ENCODE results near the gene WWC2.

WWC2 gene

DNA sequence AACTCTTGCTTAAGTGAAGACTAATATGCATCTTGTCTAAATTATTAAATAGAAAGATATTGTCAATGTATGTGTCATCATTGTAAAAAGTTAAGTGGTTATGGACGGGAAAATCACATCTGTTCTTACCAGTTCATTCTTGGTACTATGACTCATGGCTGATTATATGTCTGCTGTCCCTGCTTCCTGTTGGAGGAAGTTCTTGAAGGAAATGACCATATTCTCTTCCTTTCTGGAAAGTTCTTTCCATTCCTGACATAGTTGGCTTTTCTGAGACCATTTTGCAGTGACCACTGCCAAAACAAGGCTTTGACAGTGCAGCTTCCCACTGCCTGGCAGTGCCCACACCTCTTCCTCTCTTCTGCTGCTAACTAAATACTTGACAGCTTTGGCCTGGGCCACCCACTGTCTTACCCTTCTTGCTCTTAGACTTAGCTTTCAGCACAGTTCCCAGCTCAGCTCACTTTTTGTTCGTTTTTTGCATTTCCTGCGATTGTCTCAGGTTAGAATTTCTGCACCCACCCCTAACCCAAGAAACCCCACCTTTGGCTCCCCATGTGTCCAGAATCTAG, 236.4 kb downstream of the WWC2 start:
- peak; percentile 50 for DNase-seq

DNA sequence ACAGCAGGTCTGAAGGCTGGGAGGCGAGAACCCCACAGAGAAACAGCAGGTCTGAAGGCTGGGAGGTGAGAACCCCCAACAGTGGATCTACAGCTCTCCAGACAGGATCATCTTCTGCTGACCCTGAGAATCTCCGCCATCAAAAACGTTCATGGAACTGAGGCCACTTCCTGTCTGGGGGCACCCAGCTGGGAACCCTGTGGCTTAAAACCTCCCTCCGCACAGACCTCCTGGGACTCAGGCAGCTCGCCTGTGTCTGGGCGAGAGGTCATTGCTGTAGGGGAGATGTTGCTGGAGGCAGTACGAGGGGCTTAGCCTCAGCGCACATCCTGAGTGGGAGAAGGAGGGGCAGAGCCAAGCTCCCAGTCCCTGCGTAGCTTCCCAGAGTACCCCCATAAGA, 238.3 kb downstream of the WWC2 start:
- DNase-seq = no peak

DNA sequence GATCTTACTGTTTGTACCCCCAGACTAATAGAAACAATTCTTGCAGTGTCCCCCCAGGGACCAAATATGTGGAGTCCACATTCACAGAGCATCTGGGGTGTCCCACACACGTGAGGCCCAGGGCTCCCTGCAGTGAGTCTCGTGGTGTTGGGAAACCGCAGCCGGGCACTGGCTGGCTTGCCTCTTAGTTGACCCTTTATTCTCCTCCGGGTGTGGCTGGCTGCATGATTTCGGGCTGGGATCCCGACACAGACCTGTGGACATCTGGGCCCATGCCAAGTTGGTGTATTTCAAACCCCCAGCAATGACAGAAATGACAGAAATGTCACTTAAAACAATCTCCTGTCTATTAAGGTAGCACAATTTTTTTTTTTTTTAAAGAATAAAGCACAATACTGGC, 238.8 kb downstream of the WWC2 start:
- no peak for DNase-seq

DNA sequence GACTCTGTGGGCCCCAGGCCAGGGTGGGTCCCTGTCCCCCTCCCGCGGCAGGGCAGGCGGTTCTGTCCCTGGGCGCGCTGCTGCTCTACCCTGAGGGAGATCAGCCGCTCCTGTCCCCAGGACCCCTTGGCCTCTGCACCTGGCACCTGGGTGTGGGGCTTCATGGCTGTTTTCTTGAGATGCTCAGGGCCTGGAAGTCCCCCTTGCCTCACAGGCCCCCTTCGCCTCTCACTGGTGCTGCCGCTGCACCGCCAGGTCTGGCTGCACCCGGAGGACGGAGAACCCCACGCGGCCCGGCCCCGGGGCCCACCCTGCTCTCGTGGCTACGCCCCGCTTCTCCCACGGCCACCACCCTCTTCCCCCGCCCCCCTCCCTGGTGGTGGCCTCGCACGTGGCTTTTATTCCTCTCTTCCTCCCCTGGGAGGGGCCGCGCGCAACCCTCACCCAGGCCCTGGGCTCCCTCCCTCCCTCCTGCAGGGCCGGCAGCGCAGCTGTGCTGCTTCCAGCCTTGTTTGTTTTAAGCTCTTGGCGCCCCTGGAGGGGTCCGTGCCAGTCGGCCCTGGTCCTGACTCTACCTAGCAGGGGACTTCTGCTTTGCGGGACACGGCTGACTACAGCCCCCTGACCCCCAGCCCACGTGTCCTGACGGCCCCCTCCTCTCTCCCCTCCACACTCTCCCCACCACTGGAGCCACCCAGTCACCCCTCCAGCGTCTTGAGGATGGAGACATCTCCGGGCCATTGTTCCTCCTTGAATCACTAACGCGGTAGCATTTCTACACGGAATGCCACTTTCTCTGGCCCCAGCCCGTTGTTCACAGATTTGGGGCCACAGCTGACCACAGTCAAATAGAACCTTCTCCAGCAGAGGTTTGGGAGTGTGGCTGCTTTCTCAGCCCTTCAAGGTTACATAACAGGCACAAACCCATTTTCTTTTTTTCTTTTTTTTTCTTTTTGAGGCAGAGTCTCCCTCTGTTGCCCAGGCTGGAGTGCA, 243.8 kb downstream of the WWC2 start:
- DNase-seq = no peak

DNA sequence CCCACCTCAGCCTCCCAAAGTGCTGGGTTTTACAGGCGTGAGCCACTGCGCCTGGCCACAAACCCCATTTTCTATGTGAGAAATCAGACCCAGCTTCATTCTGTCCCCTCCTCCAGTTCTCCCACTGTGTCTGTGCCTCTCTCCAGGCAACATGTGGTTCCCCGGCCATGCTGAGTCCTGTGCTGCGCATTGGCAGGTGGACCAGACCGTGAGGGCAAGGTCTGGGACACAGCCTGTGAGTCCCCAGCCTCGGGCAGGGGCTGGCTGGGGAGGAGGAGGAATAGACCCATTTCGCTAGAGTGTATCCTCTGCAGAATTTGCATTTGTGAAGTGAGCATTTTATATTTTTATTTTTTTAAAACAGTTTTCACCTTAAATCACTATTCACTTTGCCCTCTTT, 244.7 kb downstream of the WWC2 start:
- no peak for DNase-seq

DNA sequence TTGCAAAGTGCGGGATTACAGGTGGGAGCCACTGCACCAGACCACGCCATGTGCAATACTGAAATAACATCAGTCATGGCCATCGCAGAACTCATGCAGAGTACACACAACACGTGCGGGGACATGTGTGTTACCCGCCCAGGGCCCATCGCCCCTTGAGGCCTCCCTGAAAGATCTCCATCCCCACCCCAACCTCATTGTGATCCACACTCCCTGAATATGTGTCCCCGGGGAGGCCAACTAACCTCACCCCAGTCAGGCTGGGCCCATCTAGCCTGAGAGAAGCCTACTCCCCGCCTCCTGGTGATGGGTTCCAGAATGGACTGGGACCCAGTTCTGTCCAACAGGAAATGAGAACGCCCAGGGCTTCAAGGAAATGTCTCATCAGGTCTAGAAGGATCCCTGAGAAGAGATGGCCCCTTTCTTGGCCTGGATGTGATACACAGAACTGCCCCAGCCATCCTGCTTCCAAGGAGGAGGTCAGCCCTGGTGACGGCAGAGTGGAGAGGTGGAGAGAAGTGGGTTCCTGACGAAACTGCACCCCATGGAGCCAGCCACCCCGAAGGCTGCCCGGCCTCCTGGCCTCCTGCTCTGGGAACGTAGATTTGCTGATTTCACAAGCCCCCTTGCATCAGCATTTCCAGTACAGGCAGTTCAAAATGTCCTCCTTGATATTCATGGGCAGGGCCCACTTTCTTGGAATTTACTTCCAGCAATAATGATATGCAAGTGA, 245.6 kb downstream of the WWC2 start:
- DNase-seq = no peak

DNA sequence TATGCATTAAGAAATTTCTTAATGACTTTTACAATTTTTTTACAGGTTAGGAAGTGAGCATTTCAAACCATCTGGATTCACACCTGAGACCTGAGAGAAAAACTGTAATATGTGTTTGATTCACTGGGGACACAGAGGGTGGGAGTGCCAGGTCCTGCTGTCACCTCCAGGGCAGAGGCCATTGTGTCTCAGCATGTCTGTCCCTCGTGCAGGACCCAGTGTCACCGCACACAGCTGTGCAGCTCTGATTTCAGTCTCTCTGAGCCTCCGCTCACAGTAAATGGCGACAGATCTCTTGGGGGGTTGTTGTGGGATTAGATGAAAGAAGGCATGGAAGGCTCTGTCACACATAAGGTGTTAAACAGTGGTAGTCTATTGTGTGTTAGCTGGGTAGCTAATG, 246.2 kb downstream of the WWC2 start:
- no peak for DNase-seq

DNA sequence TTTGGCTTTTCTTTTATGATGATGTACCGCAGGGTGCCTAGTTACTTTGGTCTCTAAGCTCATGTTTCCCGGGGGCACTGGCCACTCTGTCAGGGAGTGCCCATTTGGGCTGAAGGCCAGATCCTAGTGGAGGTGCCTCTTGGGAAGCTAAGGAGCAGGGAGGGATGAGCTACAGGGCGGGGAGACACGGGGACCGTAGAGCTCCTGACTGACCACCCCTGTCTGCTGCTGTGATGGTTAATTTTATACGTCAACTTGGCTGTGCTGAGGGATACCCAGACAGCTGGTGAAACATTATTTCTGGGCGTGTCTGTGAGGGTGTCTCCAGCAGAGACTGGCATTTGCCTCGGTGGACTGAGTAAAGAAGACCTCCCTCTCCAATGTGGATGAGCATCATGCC, 248.1 kb downstream of the WWC2 start:
- DNase-seq = no peak

DNA sequence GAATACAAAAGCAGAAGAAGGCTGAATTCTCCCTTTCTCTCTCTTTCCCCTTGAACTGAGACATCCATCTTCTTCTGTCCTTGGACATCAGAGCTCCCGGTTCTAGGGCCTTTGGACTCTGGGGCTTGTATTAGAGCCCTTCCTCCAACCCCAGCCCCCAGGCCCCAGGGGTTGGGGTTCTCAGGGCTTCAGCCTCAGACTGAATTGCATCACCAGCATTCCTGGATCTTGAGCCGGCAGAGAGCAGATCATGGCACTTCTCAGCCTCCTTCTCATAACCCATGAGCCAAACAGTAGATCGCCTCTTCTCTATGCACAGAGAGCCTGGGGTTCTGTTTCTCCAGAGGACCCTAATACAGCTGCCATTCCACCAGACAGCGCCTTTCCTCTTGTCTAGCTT, 248.5 kb downstream of the WWC2 start:
- no peak for DNase-seq

DNA sequence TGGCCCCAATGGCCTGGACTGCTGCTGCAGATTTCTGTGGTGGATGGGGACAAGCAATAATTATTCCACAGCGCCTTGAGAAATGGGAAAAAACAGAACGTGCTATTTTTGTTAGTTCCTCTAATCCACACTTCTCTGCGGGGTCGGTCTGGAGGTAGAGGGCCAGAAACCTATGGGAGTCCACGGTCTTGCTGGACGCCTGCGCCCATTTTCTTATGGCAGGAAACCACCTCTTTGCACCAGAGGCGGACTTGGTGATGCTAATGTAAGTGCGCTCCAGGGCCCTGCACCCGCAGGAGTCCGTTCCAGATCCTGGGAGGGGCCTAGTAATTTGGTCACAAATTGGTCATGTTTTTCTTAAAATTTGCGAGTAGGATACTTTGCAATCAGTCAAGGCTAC, 249.1 kb downstream of the WWC2 start:
- DNase-seq = no peak

DNA sequence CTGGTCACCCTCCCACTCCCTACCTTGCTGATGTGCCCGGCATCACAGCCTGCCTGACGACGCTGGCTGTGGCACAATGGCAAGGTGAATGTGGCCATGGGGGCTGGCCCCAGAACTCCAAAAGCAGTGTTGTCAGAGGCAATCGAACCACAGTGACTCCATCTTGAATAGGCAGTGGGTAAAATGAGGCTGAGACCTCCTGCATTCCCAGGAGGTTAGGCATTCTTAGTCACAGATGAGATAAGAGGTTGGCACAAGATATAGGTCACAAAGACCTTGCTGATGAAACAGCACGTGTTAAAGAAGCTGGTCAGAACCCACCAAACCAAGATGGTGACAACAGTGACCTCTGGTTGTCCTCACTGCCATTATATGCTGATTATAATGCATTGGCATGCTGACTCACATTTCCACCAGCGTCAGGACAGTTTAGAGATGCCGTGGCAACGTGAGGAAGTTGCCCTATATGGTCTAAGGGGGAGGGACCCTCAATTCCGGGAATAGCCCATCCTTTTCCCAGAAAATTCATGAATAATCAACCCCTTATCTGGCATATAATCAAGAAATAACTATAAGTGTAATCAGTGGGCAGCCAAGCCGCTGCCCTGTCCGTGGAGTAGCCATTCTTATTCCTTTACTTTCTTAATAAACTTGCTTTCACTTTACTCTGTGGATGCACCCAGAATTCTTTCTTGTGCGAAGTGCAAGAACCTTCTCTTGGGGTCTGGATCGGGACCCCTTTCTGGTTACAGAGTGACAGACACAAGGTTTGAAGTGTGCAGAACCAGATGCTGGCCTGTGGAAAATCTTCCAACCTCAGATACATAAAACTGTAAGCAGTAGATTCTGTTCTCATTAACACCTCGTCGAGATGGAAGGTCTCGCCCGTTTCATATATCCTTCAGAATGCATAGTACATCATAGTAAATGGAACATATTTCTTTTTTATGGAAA, 249.9 kb downstream of the WWC2 start:
- DNase-seq = peak; percentile 98

DNA sequence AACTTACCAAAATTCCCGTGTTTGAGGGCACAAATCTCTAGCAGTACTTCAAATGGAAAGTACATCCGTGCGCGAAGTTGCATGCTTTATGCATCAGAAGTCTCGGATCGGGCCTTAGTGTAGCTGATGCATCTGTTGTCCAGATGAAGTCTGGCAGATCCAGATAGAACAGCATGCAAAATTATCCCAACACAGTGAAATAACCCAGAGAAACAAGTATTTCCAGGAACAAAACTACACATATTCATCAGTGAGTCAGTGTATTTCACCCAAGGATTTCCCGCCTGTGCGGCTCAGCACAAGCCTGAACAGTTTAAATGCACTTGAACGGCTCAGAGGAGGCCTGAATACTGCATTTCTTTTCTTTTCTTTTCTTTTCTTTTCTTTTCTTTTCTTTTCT, 250.6 kb downstream of the WWC2 start:
- DNase-seq = peak; percentile 31

DNA sequence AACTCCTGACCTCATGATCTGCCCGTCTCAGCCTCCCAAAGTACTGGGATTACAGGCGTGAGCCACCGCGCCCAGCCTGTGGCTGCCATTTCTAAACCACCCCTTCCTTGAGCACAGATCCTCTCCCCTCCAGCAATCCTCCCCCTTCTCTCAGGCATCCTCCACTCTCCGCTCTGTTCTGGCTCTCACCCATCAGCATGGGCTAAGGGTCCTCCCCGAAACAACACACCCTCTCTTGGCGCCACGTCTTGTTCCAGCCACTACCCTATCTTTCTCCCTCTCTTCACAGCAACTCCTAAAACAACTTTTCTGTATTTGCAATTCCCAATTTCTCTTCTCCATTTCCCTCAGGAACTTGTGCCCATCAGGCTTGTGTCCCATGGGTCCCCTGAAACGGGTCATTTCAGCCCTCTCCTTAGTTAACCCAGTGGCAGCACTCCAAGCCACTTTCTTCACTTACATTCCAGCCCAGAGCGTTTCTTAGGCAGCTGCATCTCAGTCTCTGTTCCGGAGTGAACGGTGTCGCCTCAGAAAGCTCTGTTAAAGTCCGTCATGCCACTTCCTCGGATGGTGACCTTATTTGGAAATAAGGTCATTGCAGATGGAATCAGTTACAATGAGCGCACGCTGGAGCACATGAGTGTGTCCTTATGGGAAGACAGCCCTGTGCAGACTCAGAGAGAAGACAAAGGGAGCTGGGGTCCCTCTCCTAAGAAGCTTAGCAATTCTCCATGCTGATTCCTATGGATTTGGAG, 251.4 kb downstream of the WWC2 start:
- no peak for DNase-seq

DNA sequence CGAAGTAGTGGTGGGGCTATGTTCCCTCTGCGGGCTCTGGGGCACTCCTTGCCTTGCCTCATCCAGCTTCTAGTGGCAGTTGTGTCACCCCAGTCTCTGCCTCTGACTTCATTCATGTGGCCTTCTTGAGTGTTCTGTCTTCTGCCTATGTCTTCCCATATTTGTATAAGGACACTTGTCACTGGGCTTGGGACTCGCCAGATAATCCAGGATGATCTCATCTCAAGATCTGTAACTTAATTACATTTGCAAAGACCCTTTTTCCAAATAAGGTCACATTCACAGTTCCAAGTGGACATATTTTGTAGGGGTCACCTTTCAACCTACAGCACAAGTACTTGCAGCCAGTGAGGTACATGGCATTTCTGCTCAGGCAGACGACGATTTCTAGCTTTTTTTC, 253.5 kb downstream of the WWC2 start:
- DNase-seq = no peak

DNA sequence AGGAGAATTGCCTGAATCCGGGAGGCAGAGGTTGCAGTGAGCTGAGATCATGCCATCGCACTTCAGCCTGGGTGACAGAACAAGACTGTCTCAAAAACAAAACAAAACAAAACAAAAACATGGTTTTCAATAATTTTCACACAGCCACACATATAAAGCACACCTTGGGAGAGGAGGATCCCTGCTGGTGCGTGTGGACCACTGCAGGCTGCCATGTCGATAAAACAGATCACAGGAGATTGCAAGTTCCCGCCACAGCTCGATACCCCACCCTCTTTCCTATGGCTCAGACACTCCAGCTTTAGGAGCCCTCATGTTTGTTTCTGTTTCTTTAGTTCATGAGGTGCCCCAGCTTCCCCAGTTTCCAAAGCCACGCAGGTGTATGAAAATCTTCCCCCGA, 254.5 kb downstream of the WWC2 start:
- no peak for DNase-seq

DNA sequence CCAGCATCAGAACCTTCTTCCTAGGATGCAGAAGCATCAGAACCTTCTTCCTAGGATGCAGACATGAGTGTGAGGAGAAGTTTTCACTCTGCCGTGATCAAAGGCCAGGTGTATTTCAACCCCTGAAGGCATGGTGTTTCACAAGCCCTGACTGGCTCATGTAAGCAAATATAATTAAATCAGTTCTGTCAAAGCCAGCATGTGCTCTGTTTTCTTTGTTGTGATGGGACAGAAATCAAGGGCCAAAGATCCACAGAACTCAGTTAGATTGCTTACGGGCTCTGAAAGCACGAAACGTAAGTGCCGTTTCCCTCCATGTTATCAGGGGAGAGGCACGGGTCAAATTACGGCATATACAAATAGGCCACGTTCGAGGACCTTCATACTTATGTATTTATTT, 255.2 kb downstream of the WWC2 start:
- DNase-seq = no peak

DNA sequence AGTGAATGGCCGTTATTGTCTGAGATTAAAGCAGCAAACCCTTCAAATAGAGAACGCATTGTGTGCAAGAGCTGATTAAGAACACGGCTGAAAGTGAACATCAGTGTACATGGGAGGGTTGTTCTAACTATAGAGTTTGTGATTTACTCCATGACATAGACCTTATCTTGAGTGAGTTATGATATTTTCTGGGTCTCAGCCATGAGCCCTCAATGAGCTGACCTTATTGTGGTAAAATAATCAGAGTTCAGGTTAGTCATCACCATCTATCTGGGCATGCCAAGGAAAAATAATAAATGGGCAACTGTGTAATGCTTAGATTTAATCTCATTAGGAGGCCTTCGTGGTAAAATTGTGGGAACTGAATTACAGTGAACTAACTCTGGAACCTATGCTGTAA, 256.3 kb downstream of the WWC2 start:
- no peak for DNase-seq

DNA sequence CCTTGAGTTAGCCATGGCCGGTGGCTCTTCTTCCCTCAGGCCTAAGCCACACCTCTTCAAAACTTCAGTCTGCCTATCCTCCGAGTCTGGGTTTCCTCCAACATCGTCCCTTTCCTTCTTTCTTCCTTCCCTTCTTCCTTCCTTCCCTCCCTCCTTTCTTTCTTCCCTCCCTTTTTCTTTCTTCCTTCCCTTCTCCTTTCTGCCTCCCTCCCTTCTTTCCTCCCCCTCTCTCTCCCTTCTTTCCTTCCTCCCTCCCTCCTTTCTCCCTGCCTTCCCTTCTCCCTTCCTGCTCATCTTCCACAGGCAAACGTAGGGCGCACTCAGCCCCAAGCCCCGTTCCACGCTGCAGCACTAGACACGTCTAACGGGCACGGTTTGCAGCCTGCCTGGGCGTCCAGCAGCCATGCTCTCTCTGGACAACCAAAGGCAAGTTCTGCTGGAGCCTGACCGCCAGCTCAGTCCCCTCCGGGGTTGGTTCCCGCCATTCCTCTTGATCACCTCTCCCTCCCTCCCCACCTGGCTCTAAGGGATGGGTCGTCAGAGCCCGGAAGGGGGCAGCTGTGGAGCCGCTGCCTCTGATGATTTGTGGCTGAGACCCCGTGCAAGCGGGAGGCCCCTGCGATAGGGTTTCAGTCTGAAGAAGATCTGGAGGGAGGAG, 257.2 kb downstream of the WWC2 start:
- no peak for DNase-seq

DNA sequence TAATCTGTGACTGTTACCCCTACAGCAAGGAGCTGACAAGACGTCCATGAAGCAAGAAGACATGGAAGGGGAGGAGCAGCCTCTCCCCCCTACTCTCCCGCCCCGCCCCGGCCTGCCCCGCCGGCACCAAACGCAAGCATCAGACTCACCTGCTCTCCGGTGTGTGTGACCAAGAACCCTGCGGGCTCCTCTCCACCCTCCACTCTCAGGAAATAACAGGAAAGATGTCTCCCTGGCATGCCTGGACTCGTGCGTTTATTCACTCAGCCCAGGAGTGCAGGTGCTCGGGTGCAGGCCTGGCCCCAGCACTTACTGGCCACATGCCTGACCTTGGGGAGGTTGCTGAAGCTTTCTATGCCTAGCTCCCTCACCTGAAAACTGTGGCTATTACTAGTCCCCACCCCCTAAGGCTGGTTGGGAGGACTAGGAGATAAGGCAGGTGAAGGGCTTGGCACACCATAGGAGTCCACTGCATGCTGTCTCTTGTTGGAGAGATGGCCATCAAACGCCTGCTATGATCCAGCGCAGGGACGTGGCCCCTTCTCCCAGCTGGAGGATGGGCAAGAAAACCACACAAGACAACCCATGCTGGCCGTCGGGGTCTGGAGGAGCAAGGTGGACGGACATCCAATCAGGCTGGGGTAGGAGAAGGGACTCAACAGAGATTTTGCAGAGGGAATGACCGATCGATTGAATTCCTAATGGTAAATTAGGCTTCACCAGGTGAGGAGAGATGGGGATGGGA, 258.0 kb downstream of the WWC2 start:
- DNase-seq = no peak

DNA sequence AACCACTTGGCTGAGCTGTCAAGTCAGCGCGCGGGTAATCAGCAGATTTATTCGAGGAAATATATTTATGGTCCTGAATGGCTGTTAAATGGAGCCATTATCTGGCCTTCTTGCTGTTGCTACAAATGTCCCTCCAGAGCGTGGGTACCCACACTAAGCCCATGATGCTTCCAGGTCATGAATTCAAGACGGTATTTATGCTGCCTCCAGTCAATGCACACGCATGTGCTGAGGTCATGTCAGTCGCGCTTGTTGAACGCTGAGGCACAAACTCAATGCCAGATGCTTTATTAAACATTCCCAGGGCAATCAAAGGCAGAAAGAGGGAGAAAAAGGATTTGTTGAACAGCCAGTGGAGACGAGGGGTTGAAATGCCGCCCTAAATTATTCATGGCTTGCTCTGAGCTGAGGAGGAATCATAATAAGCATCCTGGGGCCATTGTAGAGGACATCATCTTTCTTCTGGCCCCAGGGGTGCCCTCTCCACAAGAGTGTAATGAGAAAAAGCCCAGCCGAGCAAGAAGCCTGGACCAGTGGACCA, 259.2 kb downstream of the WWC2 start:
- DNase-seq = no peak

Measured in OCI-M1 (cell line).